Measurements from ENCODE around the gene CDNF.

CDNF gene

GRCh38 chr10:14784459-14785055 lies 53.3 kb downstream of the CDNF start:
- DNase-seq = no peak

- no peak for DNase-seq
Measured at GRCh38 chr10:14782691-14783363, 55.0 kb downstream of the CDNF start.

- no peak for DNase-seq
Measured at GRCh38 chr10:14781763-14782162, 56.1 kb downstream of the CDNF start.

DNA sequence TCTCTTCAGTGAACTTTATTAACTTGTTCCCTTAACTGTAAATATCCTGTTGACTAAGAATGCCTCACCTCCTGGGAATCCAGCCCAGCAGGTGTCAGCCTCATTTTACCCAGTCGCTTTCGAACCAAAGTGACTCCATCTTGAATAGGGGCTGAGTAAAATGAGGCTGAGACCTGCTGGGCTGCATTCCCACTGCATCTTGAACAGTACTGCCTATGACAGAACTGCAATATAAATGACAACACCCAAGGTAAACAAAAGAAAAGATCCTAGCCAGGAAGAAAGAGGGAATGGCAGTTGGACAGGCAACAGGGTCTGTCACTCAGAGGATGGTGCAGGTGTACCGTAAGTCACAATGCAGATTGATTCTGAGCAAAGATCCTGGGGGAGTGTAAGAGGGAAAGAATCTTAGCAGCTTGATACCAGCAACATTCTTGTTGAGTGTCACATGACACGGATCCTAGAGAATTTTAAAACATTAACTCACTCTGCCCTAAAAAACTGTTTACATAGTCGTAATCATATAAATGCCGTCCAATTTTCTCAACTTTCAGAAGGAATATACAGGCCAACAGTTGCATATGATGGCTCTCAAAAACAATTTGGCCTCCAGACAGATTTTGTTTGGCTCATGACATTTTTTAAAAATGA lies 58.7 kb downstream of the CDNF start:
- no peak for DNase-seq

GRCh38 chr10:14776546-14776945 lies 61.3 kb downstream of the CDNF start:
- no peak for DNase-seq

- no peak for DNase-seq
Measured at GRCh38 chr10:14775656-14776055, 62.2 kb downstream of the CDNF start.

- no peak for DNase-seq
Measured at GRCh38 chr10:14774797-14775196, 63.0 kb downstream of the CDNF start, which contains the start of gene FAM107B. Gene FAM107B (minus strand): TSS chr10:14774897. CDS start chr10:14774663, 234 bp downstream.

DNA sequence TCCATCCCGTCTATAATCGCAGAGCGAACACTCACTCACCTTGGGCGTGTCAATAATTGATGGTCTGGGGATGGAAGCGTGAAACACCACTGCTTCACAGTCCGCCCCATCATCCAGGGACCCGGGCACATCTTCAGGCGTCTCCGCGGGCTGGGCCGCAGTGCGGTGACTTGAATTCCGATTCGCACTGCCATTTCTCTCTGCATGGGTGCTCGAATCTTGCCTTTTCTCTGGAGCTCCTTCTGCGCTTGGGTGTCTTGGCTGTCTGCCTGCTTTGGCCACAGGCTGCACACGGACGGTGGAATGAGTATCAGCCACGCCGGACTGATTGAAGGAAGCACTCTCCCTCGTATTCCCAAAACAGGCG lies 63.6 kb downstream of the CDNF start:
- no peak for DNase-seq

DNA sequence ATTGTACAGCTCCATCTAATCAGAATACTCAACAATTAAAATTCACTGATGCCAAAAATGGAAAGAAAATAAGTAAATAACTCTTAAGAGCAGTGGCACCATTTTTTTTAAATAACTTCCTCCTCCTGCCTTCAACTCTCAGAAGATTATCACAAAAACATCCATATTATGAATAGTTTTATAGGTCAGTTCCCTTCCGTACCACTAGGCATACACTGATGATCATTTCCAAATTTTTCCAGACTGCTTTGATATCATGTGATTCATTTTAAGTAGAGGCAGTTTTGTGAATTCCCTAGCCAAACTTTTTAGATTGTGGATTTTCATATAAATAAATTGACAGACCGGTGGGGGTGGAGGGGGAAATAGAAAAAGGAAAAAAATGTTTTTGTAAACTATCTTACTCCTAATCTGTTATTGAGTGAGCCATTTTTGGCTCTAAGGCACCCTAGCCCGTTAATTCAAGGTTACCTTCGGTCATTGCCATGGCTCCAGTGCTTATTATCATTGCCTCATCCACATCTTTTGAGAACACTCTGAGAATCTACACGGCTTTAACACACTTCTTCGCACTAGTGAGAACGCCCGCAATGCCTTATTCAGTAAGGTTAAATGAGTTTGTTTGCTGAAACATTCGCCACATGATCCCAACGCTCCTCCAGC lies 64.2 kb downstream of the CDNF start:
- no peak for DNase-seq

- DNase-seq = no peak
Measured at GRCh38 chr10:14772399-14772798, 65.4 kb downstream of the CDNF start.

DNA sequence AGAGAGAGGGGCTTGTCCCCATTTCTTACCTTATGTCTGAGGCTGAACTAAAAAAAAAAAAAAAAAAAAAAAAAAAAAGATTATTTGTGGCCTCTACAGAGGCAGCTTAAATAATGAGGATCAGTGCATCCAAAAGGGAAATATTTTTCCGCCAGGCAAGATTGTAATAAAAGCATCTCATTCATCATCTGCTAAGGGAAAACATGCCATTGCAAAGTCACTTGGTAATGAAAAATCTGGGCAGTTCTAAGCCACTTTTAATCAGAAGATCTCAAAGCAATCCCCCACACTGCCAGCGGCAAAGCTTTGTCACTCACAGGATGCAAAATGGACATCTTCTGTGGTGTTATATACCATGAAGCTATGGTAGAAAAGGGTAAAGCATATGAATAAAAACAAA lies 66.9 kb downstream of the CDNF start:
- no peak for DNase-seq
